Gastrocnemius medialis (tissue), 4 donors: ENCODE results near the gene NLGN3.

ENCODE experiments used
- POLR2A ChIP-seq, 2 donors: fragments of 450-650 bp; IDR thresholded peaks; one replicate each; pipeline ENCODE4 v1.6.1; 2017; ENCODE audit warnings: antibody characterized with exemption in 2 of 2, mild to moderate bottlenecking in 2 of 2, moderate library complexity in 2 of 2
- TF ChIP-seq, protein P1 (sequence below), 5 experiments: fragments of 450-650 bp in 3 of 5; fragments of 200-600 bp in 2 of 5; sonication (generic) in 2 of 5; IDR thresholded peaks in 4 of 5; conservative IDR thresholded peaks in 1 of 5; 1 replicate in 4 of 5; 2 replicates in 1 of 5; pipeline ENCODE4 v1.5.1; 2016 to 2019; ENCODE audit warnings: antibody characterized with exemption in 5 of 5, mild to moderate bottlenecking in 3 of 5, moderate library complexity in 3 of 5

DNA sequence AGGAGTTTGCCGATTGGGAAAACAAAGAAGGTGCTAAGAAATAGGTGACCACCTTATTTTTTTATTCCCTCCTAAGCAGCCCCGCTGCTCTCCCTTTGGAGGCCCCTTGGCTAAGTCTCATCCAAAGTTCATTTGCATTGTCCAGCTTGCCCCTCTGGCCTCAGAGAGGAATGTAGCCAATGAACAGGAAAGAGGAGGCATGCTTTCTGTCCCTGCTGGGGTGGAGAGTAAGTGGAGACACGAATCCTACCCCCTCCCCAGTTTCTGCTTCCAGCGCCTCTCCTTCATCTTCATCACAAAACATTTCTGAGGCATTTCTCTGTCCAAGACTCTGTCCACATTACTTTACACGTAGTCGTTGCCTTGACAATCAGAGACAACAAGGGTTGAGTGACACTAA is 38.7 kb downstream of the NLGN3 start:
- TF ChIP-seq, protein P1, sequence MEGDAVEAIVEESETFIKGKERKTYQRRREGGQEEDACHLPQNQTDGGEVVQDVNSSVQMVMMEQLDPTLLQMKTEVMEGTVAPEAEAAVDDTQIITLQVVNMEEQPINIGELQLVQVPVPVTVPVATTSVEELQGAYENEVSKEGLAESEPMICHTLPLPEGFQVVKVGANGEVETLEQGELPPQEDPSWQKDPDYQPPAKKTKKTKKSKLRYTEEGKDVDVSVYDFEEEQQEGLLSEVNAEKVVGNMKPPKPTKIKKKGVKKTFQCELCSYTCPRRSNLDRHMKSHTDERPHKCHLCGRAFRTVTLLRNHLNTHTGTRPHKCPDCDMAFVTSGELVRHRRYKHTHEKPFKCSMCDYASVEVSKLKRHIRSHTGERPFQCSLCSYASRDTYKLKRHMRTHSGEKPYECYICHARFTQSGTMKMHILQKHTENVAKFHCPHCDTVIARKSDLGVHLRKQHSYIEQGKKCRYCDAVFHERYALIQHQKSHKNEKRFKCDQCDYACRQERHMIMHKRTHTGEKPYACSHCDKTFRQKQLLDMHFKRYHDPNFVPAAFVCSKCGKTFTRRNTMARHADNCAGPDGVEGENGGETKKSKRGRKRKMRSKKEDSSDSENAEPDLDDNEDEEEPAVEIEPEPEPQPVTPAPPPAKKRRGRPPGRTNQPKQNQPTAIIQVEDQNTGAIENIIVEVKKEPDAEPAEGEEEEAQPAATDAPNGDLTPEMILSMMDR (IDR thresholded peaks at IDR 0.05 in 4 of 5, conservative IDR thresholded peaks at IDR 0.05 in 1 of 5) = no peak
- TF ChIP-seq POLR2A (IDR thresholded peaks at IDR 0.05) = no peak
